Activated CD4-positive, alpha-beta memory T cell treated with anti-CD3 and anti-CD28 coated beads for 36 hours (primary cell): ENCODE measurements around the gene SEMA4C. TPM values are rescaled to one million over a fixed set of nuclear protein-coding genes. Genes with fewer than 3 reads are reported as not detected.

Source experiments
- CTCF ChIA-PET: fragments of 350-600 bp; sonication (Branson Sonifier 250); formaldehyde crosslinking; loops from one replicate; lab custom pipeline; 2021; ENCODE audit warnings: antibody characterized with exemption, inconsistent platforms; lab: Charles Lee
- POLR2A ChIA-PET: fragments of 350-600 bp; sonication (Branson Sonifier 250); formaldehyde crosslinking; loops from one replicate; lab custom pipeline; 2021; ENCODE audit warnings: antibody characterized with exemption; lab: Charles Lee
- DNase-seq: peaks from one replicate; pipeline ENCODE4 v3.0.0-alpha.2; 2020
- H3K27ac Mint-ChIP-seq: one replicate; pipeline ENCODE4 v1.8.0; 2021; ENCODE audit warnings: mixed read lengths
- H3K27me3 Mint-ChIP-seq: one replicate; pipeline ENCODE4 v1.8.0; 2021; ENCODE audit warnings: mixed read lengths
- H3K36me3 Mint-ChIP-seq: one replicate; pipeline ENCODE4 v1.8.0; 2021; ENCODE audit warnings: mixed read lengths
- H3K4me1 Mint-ChIP-seq: one replicate; pipeline ENCODE4 v1.8.0; 2021; ENCODE audit warnings: low read depth, mixed read lengths
- H3K4me3 Mint-ChIP-seq: one replicate; pipeline ENCODE4 v1.8.0; 2021; ENCODE audit warnings: mild to moderate bottlenecking, mixed read lengths
- H3K9me3 Mint-ChIP-seq: one replicate; pipeline ENCODE4 v1.8.0; 2021; ENCODE audit warnings: mixed read lengths
- intact Hi-C: fragments of 100-400 bp; cut with micrococcal nuclease; formaldehyde crosslinking; loops from one replicate; pipeline ENCODE4 v1.15.1; 2023
- total RNA-seq, 2 experiments: library from RNA; stranded (reverse); gene quantifications; one replicate each; pipeline ENCODE4 v1.2.3, GENCODE V29; 2021

SEMA4C gene
- total RNA-seq, result 10 to 100 TPM; 13.9 to 18.8 TPM

- POLR2A ChIA-PET, result interaction anchor here (1.3 to 2.1 kb wide), 2 partner anchors 12 kb away, joined by 6 to 21 read pairs; partner anchors contain the start of gene ANKRD39
- peaks cover 3% of the 10 kb centered on the region for H3K36me3 Mint-ChIP-seq
- peaks cover 2% of the 10 kb centered on the region for H3K27me3 Mint-ChIP-seq
- DNase-seq, result peak; percentile 51
- peaks cover 48% of the 10 kb centered on the region for H3K4me1 Mint-ChIP-seq
- intact Hi-C loops, result loop anchor here (2.0 to 5.0 kb wide), 2 partner anchors 42 to 93 kb away; no protein-coding TSS in a partner anchor
- H3K9me3 Mint-ChIP-seq, result no peaks in the 10 kb centered on the region
- CTCF ChIA-PET, result interaction anchor here (1.2 to 8.3 kb wide), 7 partner anchors 10 to 243 kb away, joined by 3 to 72 read pairs (median 7); partner anchors contain the start of genes ANKRD36 and ANKRD39
- H3K4me3 Mint-ChIP-seq, result peak within 1 kb of the TSS; percentile 74
- peak within 1 kb of the TSS; percentile 54 for H3K27ac Mint-ChIP-seq
These were observed at the start of gene SEMA4C for GRCh38 chr2:96869822-96870625. TSS of gene SEMA4C (minus strand) at chr2:96870080. CDS start at chr2:96867886, 2,194 bp downstream.

GRCh38 chr2:96918754-96919550 lies 49.1 kb upstream of the SEMA4C start:
- CTCF ChIA-PET, result no interaction called here
- POLR2A ChIA-PET, result no interaction called here
- peaks cover 18% of the 10 kb centered on the region for H3K9me3 Mint-ChIP-seq
- no peak overlapping the region for H3K4me3 Mint-ChIP-seq
- no peak overlapping the region for H3K27ac Mint-ChIP-seq
- peaks cover 40% of the 10 kb centered on the region for H3K4me1 Mint-ChIP-seq
- no peak for DNase-seq
- peaks cover 7% of the 10 kb centered on the region for H3K36me3 Mint-ChIP-seq
- no peaks in the 10 kb centered on the region for H3K27me3 Mint-ChIP-seq
- intact Hi-C loops, result no loop called here

- Mint-ChIP-seq H3K4me1 (peaks cover 44% of the 10 kb centered on the region), H3K27me3 (no peaks in the 10 kb centered on the region), H3K4me3 (no peak overlapping the region), H3K36me3 (peaks cover 7% of the 10 kb centered on the region), H3K27ac (no peak overlapping the region), H3K9me3 (peaks cover 18% of the 10 kb centered on the region)
- no peak for DNase-seq
- ChIA-PET POLR2A (no interaction called here), CTCF (no interaction called here)
- intact Hi-C loops, result no loop called here
These were observed 48.3 kb upstream of the SEMA4C start for GRCh38 chr2:96918092-96918753.

- H3K27ac Mint-ChIP-seq, result no peak overlapping the region
These were observed 47.0 kb upstream of the SEMA4C start for GRCh38 chr2:96916646-96917543.

GRCh38 chr2:96916156-96916630 lies 46.3 kb upstream of the SEMA4C start:
- Mint-ChIP-seq H3K27me3 (no peaks in the 10 kb centered on the region), H3K4me3 (no peak overlapping the region), H3K9me3 (peaks cover 18% of the 10 kb centered on the region), H3K36me3 (peaks cover 7% of the 10 kb centered on the region), H3K4me1 (peaks cover 50% of the 10 kb centered on the region), H3K27ac (no peak overlapping the region)
- intact Hi-C loops, result no loop called here
- ChIA-PET POLR2A (no interaction called here), CTCF (interaction anchor here (0.6 kb wide), 1 partner anchor 1921 kb away, joined by 3 read pairs; no protein-coding TSS in a partner anchor)
- DNase-seq, result no peak

More at GRCh38 chr2:96916646-96917543, 47.0 kb upstream of the SEMA4C start:
- H3K4me1 Mint-ChIP-seq, result peaks cover 51% of the 10 kb centered on the region
- intact Hi-C loops, result no loop called here
- no peaks in the 10 kb centered on the region for H3K27me3 Mint-ChIP-seq
- peaks cover 18% of the 10 kb centered on the region for H3K9me3 Mint-ChIP-seq
- peaks cover 7% of the 10 kb centered on the region for H3K36me3 Mint-ChIP-seq
- H3K4me3 Mint-ChIP-seq, result no peak overlapping the region
- POLR2A ChIA-PET, result no interaction called here
- DNase-seq, result no peak
- CTCF ChIA-PET, result no interaction called here

- Mint-ChIP-seq H3K27me3 (no peaks in the 10 kb centered on the region), H3K27ac (peak overlapping the region; percentile 73), H3K9me3 (peaks cover 18% of the 10 kb centered on the region), H3K36me3 (peaks cover 7% of the 10 kb centered on the region), H3K4me1 (peaks cover 52% of the 10 kb centered on the region), H3K4me3 (peak overlapping the region; percentile 56)
- POLR2A ChIA-PET, result no interaction called here
- DNase-seq, result no peak
- intact Hi-C loops, result loop anchor here (5.0 kb wide), 2 partner anchors 42 to 48 kb away; partner anchors contain the start of gene SEMA4C
- CTCF ChIA-PET, result no interaction called here
These were observed 44.5 kb upstream of the SEMA4C start for GRCh38 chr2:96914332-96914731.

- ChIA-PET POLR2A (interaction anchor here (0.7 to 0.8 kb wide), 2 partner anchors 12 to 56 kb away, joined by 3 to 4 read pairs; partner anchors contain the start of gene ANKRD39), CTCF (interaction anchor here (0.9 to 2.1 kb wide), 5 partner anchors 11 to 199 kb away, joined by 3 to 6 read pairs (median 3); partner anchors contain the start of genes ANKRD36, ANKRD39 and CNNM3)
- peaks cover 51% of the 10 kb centered on the region for H3K4me1 Mint-ChIP-seq
These were observed 43.7 kb upstream of the SEMA4C start for GRCh38 chr2:96913398-96914202.

GRCh38 chr2:96913117-96913397 lies 43.2 kb upstream of the SEMA4C start:
- CTCF ChIA-PET, result interaction anchor here (0.9 to 2.1 kb wide), 5 partner anchors 12 to 199 kb away, joined by 3 to 6 read pairs (median 3); partner anchors contain the start of genes ANKRD36, ANKRD39 and CNNM3
- peaks cover 46% of the 10 kb centered on the region for H3K4me1 Mint-ChIP-seq

More at GRCh38 chr2:96913398-96914202, 43.7 kb upstream of the SEMA4C start:
- H3K27me3 Mint-ChIP-seq, result no peaks in the 10 kb centered on the region
- peaks cover 18% of the 10 kb centered on the region for H3K9me3 Mint-ChIP-seq
- peaks cover 7% of the 10 kb centered on the region for H3K36me3 Mint-ChIP-seq
- peak overlapping the region; percentile 73 for H3K27ac Mint-ChIP-seq
- H3K4me3 Mint-ChIP-seq, result peak overlapping the region; percentile 56
- intact Hi-C loops, result loop anchor here (5.0 kb wide), 2 partner anchors 41 to 49 kb away; partner anchors contain the start of gene SEMA4C
- peak; percentile 72 for DNase-seq

GRCh38 chr2:96912346-96913116 lies 42.7 kb upstream of the SEMA4C start:
- CTCF ChIA-PET, result interaction anchor here (0.9 to 2.1 kb wide), 5 partner anchors 12 to 200 kb away, joined by 3 to 6 read pairs (median 3); partner anchors contain the start of genes ANKRD36, ANKRD39 and CNNM3
- Mint-ChIP-seq H3K27me3 (no peaks in the 10 kb centered on the region), H3K4me3 (peak overlapping the region; percentile 56), H3K27ac (peak overlapping the region; percentile 73), H3K9me3 (peaks cover 16% of the 10 kb centered on the region), H3K36me3 (peaks cover 7% of the 10 kb centered on the region), H3K4me1 (peaks cover 43% of the 10 kb centered on the region)
- DNase-seq, result no peak
- POLR2A ChIA-PET, result interaction anchor here (0.7 to 0.8 kb wide), 2 partner anchors 13 to 55 kb away, joined by 3 to 4 read pairs; partner anchors contain the start of gene ANKRD39
- intact Hi-C loops, result loop anchor here (5.0 kb wide), 2 partner anchors 40 to 50 kb away; partner anchors contain the start of gene SEMA4C

More at GRCh38 chr2:96913117-96913397, 43.2 kb upstream of the SEMA4C start:
- H3K9me3 Mint-ChIP-seq, result peaks cover 18% of the 10 kb centered on the region
- POLR2A ChIA-PET, result interaction anchor here (0.7 to 0.8 kb wide), 2 partner anchors 12 to 55 kb away, joined by 3 to 4 read pairs; partner anchors contain the start of gene ANKRD39
- H3K36me3 Mint-ChIP-seq, result peaks cover 7% of the 10 kb centered on the region
- intact Hi-C loops, result loop anchor here (5.0 kb wide), 2 partner anchors 41 to 49 kb away; partner anchors contain the start of gene SEMA4C
- peak; percentile 16 for DNase-seq
- H3K27me3 Mint-ChIP-seq, result no peaks in the 10 kb centered on the region
- H3K4me3 Mint-ChIP-seq, result peak overlapping the region; percentile 56
- H3K27ac Mint-ChIP-seq, result peak overlapping the region; percentile 73
